HG02610 (cell line): ENCODE results near the gene HSD17B13.

Source experiments
- ATAC-seq: cut with Tn5 transposase; IDR thresholded peaks from one replicate; pipeline ENCODE4 v1.9.1; 2021; ENCODE audit warnings: mild to moderate bottlenecking, moderate library complexity; ENCODE audit not compliant: unreplicated experiment

The HSD17B13 gene

DNA sequence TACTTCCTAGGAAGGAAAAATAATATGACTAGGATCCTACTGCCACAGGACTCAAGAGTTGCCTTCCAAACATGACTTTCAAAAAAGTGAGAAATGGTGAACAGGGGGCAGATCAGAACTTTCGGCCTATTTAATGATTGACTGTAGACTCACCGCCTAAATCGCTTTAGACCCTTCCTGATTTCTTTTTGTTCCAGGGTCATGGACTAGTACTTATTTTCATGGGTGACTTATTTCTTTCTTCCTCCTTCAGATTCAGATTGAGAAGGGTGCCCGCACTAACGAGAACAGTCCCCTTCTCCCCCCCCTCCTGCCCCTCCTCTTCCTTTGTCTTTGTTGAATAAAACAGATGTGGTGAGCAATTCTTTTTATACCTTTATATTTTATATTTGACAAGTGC lies 54.3 kb downstream of the HSD17B13 start:
- ATAC-seq, result no peak

DNA sequence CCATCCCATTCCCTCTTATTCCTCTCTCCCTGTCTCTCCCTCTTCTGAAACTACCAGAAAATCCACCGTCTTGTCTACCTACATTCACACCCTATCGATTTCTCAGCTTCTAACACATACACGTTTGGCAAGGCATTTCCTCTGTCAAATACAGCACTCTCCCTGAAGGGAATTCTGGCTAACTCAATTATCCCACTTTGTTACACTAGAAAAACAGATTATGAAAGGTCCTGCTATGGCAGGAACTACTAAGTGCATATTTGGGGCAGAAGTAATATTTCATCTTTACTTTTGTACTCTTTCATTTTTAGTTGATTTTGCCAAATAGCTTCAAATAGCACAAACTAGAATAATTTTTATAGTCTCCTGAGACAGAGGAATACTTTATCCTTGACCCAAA lies 55.7 kb downstream of the HSD17B13 start:
- ATAC-seq, result no peak

DNA sequence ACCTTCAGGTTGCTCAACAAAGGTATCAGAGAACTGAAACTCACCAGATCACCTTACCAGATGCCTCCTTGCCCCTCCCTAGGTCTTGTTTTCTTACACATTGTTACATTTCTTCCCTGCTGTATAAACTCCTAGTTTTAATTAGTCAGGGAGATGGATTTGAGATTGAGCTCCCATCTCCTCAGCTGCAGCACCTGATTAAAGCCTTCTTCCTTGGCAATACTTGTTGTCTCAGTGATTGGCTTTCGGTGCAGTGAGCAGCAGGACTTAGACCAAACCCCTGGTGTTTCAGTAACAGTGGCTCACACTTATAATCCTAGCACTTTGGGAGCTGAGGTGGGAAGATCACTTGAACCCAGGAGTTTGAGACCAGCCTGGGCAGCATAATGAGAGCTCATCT lies 59.8 kb downstream of the HSD17B13 start:
- no peak for ATAC-seq

DNA sequence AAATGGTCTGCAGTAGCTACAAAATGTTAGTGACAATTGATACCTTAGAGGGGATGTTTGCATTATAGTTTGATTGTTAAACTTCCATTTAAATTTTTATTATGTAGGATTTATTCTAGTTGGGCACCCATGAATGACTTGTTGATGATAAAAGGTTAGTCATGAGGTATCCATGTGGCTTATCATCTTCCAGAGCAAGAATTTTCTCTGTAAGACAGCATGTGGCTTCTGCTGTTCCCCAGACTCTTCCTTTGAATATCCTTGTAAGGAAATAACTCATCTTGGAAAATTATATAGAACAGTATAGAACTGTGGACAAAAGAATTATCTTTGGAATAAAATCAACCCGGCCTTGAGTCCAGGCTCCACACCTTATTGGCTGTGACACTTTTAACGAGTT lies 62.2 kb downstream of the HSD17B13 start:
- ATAC-seq, result no peak

DNA sequence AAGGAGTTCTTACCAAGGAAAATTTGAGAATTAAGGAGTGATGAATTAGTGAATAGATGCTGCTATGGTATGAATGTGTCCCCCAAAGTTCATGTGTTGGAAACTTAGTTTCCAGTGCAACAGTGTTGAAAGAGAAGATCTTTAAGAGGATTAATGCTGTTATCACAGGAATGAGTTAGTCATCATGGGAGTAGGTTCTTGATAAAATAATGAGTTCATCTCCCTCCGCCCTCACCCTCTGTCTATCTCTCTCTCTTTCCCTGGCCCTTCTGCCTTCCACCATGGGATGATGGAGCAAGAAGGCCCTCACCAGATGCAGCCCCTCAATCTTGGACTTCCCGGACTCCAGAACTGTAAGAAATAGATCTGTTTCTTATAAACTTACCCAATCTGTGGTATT lies 64.0 kb downstream of the HSD17B13 start:
- no peak for ATAC-seq

DNA sequence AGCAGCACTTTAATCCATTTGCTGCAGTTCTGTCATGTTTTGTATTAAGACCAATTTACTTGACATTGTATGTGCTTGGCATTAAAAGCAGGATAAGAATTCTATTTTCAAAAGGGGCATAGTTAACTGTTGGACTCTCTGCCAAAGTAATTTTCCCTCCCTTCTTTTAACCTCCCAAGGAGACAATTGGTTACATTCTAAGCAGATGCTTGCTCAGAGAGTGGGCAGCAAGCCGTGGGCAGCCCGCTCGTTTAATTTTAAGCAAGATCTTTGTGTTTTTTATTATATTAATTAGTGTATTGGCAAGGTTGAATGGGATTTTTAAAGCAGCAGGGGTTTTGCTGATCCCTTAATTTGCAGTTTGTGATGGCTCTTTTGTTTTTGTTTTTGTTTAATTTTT lies 65.2 kb downstream of the HSD17B13 start:
- ATAC-seq, result no peak

DNA sequence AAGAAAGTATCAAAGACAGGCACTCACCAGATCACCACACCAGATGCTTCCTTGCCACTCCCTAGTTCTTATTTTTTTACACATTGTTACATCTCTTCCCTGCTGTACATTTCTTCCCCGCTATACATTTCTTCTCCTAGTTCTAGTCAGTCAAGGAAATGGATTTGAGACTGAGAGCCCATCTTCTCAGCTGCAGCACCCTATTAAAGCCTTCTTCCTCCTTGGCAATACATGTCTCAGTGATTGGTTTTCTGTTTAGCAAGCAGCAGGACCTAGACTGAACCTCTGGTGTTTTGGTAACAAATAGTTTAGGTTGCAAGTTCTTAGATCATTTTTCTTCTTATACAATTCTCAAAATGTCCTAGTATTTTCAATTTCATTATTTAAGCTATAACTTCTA lies 66.9 kb downstream of the HSD17B13 start:
- ATAC-seq, result no peak
